Ascending aorta (tissue), 2 donors: ENCODE measurements around the gene VWA3A. TPM values are rescaled to one million over a fixed set of nuclear protein-coding genes. Genes with fewer than 3 reads are reported as not detected.
"Not testable (repeated sequence)": the region's sequence is repeated elsewhere in the genome, so short reads cannot be mapped to it uniquely, and the experiment has no call there.

Source experiments
- DNase-seq, 2 donors: peaks; one replicate each; pipeline ENCODE4 v3.0.0-alpha.2; 2019; ENCODE audit warnings: low spot score in 2 of 2
- H3K27ac ChIP-seq, 2 donors: fragments of 200-600 bp; sonication (generic); one replicate each; pipeline ENCODE4 v1.5.1; 2016 to 2017; ENCODE audit warnings: mild to moderate bottlenecking in 1 of 2
- H3K27me3 ChIP-seq: fragments of 200-600 bp; sonication (generic); one replicate; pipeline ENCODE4 v1.5.1; 2017
- H3K36me3 ChIP-seq, 2 donors: fragments of 200-600 bp; sonication (generic); one replicate each; pipeline ENCODE4 v1.5.1; 2016
- H3K4me1 ChIP-seq, 2 donors: fragments of 200-600 bp; sonication (generic); one replicate each; pipeline ENCODE4 v1.5.1; 2016 to 2017; ENCODE audit warnings: mild to moderate bottlenecking in 1 of 2
- H3K4me3 ChIP-seq, 2 donors: fragments of 200-600 bp; sonication (generic); one replicate each; pipeline ENCODE4 v1.5.1; 2016 to 2017; ENCODE audit warnings: mild to moderate bottlenecking in 1 of 2
- H3K9me3 ChIP-seq, 2 donors: fragments of 200-600 bp; sonication (generic); one replicate each; pipeline ENCODE4 v1.5.1; 2016
- intact Hi-C: fragments of 100-400 bp; cut with DNase I; formaldehyde crosslinking; loops from one replicate; pipeline ENCODE4 v1.15.1; 2023
- total RNA-seq: library from RNA; depleted of rRNA; stranded (reverse); fragments of >200 nt; gene quantifications from one replicate; pipeline ENCODE4 v1.1.0, GENCODE V29; 2016
- TF ChIP-seq, protein P1 (sequence below), 3 experiments: fragments of 200-600 bp in 2 of 3; fragments of 450-650 bp in 1 of 3; sonication (generic) in 2 of 3; IDR thresholded peaks; one replicate each; pipeline ENCODE4 v1.5.1; 2016 to 2019; ENCODE audit warnings: antibody characterized with exemption in 3 of 3, mild to moderate bottlenecking in 1 of 3, moderate library complexity in 1 of 3

VWA3A gene
- total RNA-seq, 1 donor from 2014 or later = not detected

DNA sequence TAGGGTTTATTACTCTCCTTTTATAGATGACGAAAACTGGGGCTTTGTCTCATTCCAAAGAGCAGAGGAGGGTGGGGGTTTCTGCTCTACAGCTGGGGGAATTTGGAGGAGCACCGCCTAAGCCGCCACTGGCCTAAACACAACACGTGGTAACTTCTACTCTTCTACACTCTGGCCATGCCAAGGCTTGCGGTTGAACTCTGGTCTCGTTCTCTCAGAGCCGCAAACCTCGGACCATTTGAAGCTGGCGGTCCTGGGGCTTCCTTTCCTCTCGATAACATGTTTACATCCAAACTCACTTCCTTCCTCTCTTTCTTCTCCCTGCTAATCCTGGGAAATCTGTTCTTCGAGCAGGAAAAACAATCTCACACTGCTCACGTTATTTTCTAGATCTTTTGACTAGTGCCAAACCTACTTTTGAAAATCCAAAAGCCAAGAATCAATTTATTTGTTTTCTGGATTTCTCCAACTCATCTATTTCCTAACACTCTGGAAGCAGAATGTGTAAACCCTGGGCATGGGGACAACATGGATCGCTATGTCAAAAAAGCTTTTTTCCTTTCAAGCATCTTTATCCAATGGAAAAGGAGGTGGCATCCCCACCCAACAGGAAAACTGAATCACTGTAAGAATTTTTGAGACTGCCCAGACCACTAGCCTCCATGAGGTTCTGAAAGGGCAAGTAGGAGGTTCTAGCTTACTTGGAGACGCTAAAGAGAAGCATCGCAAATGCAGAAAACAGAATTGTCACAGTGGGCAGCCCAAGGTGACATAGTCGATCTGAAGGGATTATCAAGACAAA lies 100.1 kb downstream of the VWA3A start:
- TF ChIP-seq, protein P1, sequence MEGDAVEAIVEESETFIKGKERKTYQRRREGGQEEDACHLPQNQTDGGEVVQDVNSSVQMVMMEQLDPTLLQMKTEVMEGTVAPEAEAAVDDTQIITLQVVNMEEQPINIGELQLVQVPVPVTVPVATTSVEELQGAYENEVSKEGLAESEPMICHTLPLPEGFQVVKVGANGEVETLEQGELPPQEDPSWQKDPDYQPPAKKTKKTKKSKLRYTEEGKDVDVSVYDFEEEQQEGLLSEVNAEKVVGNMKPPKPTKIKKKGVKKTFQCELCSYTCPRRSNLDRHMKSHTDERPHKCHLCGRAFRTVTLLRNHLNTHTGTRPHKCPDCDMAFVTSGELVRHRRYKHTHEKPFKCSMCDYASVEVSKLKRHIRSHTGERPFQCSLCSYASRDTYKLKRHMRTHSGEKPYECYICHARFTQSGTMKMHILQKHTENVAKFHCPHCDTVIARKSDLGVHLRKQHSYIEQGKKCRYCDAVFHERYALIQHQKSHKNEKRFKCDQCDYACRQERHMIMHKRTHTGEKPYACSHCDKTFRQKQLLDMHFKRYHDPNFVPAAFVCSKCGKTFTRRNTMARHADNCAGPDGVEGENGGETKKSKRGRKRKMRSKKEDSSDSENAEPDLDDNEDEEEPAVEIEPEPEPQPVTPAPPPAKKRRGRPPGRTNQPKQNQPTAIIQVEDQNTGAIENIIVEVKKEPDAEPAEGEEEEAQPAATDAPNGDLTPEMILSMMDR (IDR thresholded peaks at IDR 0.05) = no peak
- H3K4me3 ChIP-seq = peak overlapping the region; percentile 58 to 64
- H3K27ac ChIP-seq = peak overlapping the region; percentile 95 to 98
- H3K36me3 ChIP-seq = no peaks in the 10 kb centered on the region
- DNase-seq = peak; percentile 75 to 94
- no peaks in the 10 kb centered on the region for H3K9me3 ChIP-seq
- H3K27me3 ChIP-seq = no peaks in the 10 kb centered on the region
- peaks cover 9 to 22% of the 10 kb centered on the region in 2 donors for H3K4me1 ChIP-seq
- intact Hi-C loops = loop anchor here (5.0 to 10.0 kb wide), 5 partner anchors 688 to 1452 kb away; partner anchors contain the start of genes DCTN5, DCUN1D3, LYRM1 and PALB2

DNA sequence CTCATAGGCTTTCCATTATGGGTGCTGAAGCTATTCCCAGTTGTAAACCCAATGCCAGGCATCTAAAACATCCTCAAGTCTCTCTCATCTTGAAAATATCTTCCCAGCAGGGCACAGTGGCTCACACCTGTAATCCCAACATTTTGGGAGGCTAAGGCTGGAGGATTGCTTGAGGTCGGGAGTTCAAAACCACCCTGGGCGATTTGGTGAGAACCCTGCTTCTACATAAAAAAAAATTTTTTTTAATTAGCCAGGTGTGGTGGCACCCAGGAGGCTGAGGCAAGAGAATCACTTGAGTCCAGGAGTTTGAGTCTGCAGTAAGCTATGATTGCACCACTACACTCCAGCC lies 100.7 kb downstream of the VWA3A start:
- H3K27ac ChIP-seq = peak overlapping the region; percentile 95 to 98
- DNase-seq = no peak
- TF ChIP-seq, protein P1 (IDR thresholded peaks at IDR 0.05) = no peak
- no peaks in the 10 kb centered on the region for H3K36me3 ChIP-seq
- intact Hi-C loops = loop anchor here (5.0 to 10.0 kb wide), 5 partner anchors 688 to 1452 kb away; partner anchors contain the start of genes DCTN5, DCUN1D3, LYRM1 and PALB2
- H3K4me1 ChIP-seq = peaks cover 9 to 25% of the 10 kb centered on the region in 2 donors
- H3K9me3 ChIP-seq = no peaks in the 10 kb centered on the region
- peak overlapping the region in 1 of 2 donors; percentile 28 for H3K4me3 ChIP-seq
- no peaks in the 10 kb centered on the region for H3K27me3 ChIP-seq

DNA sequence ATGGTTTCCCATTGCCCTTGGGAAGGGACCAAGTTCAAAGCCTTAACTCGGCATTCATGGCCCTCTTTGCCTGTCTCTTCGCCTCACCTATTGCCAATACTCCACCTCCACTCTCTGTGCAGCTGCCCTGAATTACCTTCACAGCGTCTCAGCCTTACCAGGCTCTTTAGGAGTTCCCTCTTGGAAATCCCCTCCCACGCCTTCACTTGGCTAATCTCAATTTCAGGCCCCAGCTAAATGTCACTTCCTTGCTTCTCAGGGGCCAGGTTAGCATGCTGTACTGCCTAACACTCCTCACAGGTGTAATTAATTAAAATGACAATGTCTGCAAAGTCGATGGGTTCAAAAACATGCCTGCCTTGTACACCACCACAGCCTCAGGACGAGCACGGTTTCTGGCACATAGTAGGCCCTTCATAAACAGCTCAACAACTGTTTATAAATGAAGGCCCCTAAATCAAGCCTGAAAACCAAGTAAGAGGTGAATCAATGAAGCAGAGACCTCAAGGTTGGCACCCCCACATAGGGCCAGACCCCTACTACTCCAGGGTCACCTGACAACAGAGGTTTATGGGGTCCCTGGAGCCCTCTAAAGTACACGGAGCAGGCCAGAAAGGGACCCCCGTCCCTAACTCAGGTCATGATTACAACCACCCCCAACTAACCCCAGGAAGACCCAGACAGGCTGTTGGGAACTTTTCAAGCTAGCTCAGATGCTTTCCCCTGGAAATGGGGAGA lies 102.5 kb downstream of the VWA3A start:
- Histone ChIP-seq H3K36me3 (no peaks in the 10 kb centered on the region), H3K27ac (peak overlapping the region; percentile 73 to 98), H3K4me3 (no peak overlapping the region), H3K4me1 (peaks cover under 1 to 29% of the 10 kb centered on the region in 2 donors), H3K9me3 (no peaks in the 10 kb centered on the region), H3K27me3 (no peaks in the 10 kb centered on the region)
- DNase-seq = no peak
- intact Hi-C loops = loop anchor here (5.0 to 10.0 kb wide), 7 partner anchors 42 to 1450 kb away; partner anchors contain the start of genes CDR2, DCTN5, DCUN1D3 and LYRM1
- TF ChIP-seq, protein P1 (IDR thresholded peaks at IDR 0.05) = no peak

DNA sequence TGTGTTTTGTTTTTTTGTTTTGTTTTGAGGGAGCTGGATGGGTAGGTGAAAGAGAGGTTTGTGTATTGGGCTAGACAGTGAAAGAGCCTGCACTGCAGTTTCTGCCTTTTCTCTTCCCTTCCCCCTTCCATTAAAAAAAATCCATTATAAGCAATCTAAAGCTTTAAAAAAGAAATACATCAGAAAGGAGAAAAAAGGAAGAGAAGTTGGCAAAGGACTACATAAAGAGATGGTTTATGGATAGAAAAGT lies 103.0 kb downstream of the VWA3A start:
- H3K27ac ChIP-seq = peak overlapping the region; percentile 73 to 98
- H3K9me3 ChIP-seq = no peaks in the 10 kb centered on the region
- TF ChIP-seq, protein P1 (IDR thresholded peaks at IDR 0.05) = no peak
- intact Hi-C loops = loop anchor here (5.0 to 10.0 kb wide), 6 partner anchors 42 to 1449 kb away; partner anchors contain the start of genes CDR2, DCTN5, PALB2 and USP31
- no peaks in the 10 kb centered on the region for H3K36me3 ChIP-seq
- no peak for DNase-seq
- H3K4me1 ChIP-seq = peaks cover 0 to 34% of the 10 kb centered on the region in 2 donors
- no peak overlapping the region for H3K4me3 ChIP-seq
- no peaks in the 10 kb centered on the region for H3K27me3 ChIP-seq

DNA sequence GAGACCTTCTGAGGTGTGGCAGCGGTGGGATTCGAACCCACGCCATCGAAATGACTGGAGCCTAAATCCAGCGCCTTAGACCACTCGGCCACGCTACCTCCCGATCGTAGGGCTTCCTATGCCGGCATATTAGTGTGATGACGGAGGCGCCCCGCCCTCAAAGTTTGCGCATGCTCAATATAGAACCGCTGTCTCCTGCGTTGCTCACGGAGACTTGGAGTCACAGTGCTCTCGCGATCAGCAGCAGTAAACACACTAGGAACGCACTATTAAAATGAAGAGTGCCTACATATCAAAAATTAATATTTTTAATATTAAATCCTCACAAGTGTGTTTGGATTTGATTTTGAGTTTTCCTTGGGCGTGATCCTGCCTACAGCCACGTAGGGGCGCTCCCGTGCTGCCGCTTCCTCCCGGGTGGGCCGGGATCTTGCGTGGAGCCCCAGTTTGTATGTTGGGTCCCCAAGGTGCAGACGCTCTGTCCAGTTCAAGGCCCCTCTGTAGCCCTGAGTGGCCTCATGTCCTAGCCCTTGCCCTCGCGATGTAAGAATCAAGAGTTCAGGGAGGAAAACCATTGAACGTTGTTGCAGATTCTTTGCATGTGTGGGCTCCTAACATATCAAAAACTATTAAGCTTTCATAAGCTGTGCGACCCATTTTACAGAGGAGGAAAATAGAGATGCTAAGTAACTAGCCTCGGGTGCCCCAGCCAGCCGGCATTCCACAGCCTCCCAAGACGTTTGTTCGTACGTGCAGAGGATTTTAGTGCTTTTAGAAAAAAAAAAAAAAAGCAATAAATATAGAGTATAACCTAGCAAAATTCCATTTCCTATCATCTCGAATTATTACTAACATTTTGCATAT lies 103.6 kb downstream of the VWA3A start:
- Histone ChIP-seq H3K4me3 (peak overlapping the region; percentile 44 to 62), H3K27ac (peak overlapping the region; percentile 73 to 98), H3K4me1 (peaks cover 0 to 36% of the 10 kb centered on the region in 2 donors), H3K27me3 (no peaks in the 10 kb centered on the region), H3K36me3 (no peaks in the 10 kb centered on the region), H3K9me3 (no peaks in the 10 kb centered on the region)
- TF ChIP-seq, protein P1 (IDR thresholded peaks at IDR 0.05) = peak; percentile 93 to 97 (median 94)
- intact Hi-C loops = loop anchor here (1.0 to 10.0 kb wide), 7 partner anchors 10 to 1449 kb away; partner anchors contain the start of genes CDR2, DCTN5, EEF2K and PALB2
- DNase-seq = peak; percentile 77 to 96

DNA sequence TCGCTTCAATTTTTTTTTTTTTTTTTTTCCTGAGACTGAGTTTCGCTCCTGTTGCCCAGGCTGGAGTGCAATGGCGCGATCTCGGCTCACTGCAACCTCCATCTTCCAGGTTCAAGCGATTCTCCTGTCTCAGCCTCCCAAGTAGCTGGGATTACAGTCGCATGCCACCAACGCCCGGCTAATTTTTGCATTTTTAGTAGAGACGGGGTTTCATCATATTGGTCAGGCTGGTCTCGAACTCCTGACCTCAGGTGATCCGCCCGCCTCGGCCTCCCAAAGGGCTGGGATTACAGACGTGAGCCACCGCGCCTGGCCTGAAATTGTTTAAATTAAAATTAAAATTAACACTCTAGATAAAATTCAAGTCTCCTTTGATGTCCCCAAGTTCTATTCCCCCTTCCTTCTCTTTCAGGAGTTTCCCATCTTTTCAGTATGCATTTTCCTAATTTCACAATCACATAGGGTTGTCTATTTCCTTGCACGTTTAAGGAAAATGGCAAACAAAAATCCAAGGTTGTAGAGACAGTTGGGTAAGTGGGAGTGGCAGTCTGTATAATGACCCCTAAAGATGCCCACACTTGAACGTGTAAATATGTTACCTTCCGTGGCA lies 104.3 kb downstream of the VWA3A start:
- peak overlapping the region in 1 of 2 donors; percentile 62 for H3K4me3 ChIP-seq
- not testable (repeated sequence) for DNase-seq, H3K9me3 ChIP-seq, H3K36me3 ChIP-seq, H3K27me3 ChIP-seq
- peaks cover 0 to 33% of the 10 kb centered on the region in 2 donors for H3K4me1 ChIP-seq
- peak overlapping the region in 1 of 2 donors; percentile 89 for H3K27ac ChIP-seq
- intact Hi-C loops = loop anchor here (1.0 to 10.0 kb wide), 7 partner anchors 10 to 1448 kb away; partner anchors contain the start of genes CDR2, DCTN5, EEF2K and PALB2
